Breast epithelium (tissue), 4 donors: ENCODE measurements around the gene DHH. TPM values are rescaled to one million over a fixed set of nuclear protein-coding genes. Genes with fewer than 3 reads are reported as not detected.

Experiments
- DNase-seq, 2 donors: peaks; one replicate each; pipeline ENCODE4 v3.0.0-alpha.2; 2019; ENCODE audit warnings: low spot score in 2 of 2
- H3K27ac ChIP-seq, 2 donors: fragments of 200-600 bp; sonication (generic) in 1 of 2; one replicate each; pipeline ENCODE4 v1.5.1; 2016 to 2019; ENCODE audit warnings: mild to moderate bottlenecking in 1 of 2
- H3K27me3 ChIP-seq, 2 donors: fragments of 200-600 bp; sonication (generic) in 1 of 2; one replicate each; pipeline versions ENCODE4 v1.5.1 to v1.6.0; 2017 to 2019; ENCODE audit warnings: control low read depth in 1 of 2, mild to moderate bottlenecking in 1 of 2
- H3K36me3 ChIP-seq: fragments of 200-600 bp; one replicate; pipeline ENCODE4 v1.5.1; 2019
- H3K4me1 ChIP-seq, 2 donors: fragments of 200-600 bp; sonication (generic); one replicate each; pipeline ENCODE4 v1.5.1; 2016 to 2019; ENCODE audit warnings: control low read depth in 1 of 2
- H3K4me3 ChIP-seq, 3 donors: fragments of 200-600 bp; sonication (generic); 1 replicate in 2 of 3; 2 replicates in 1 of 3; pipeline ENCODE4 v1.5.1; 2016 to 2019; ENCODE audit warnings: mild to moderate bottlenecking in 3 of 3, moderate library complexity in 2 of 3
- H3K9me3 ChIP-seq, 2 donors: fragments of 200-600 bp; sonication (generic) in 1 of 2; one replicate each; pipeline ENCODE4 v1.5.1; 2016 to 2019; ENCODE audit warnings: control low read depth in 1 of 2
- POLR2A ChIP-seq: fragments of 450-650 bp; IDR thresholded peaks from one replicate; pipeline ENCODE4 v1.6.1; 2016; ENCODE audit warnings: antibody characterized with exemption, mild to moderate bottlenecking, moderate library complexity
- POLR2AphosphoS5 ChIP-seq, 3 donors: sonication (generic); formaldehyde crosslinking; IDR thresholded peaks; one replicate each; pipeline ENCODE4 v1.6.1; 2017; ENCODE audit warnings: antibody characterized with exemption in 3 of 3
- intact Hi-C: fragments of 100-400 bp; cut with DNase I; formaldehyde crosslinking; loops from one replicate; pipeline ENCODE4 v1.15.1; 2023; ENCODE audit warnings: low total_unique reads
- total RNA-seq, 3 donors: library from RNA; depleted of rRNA; stranded (reverse); fragments of >200 nt; gene quantifications; one replicate each; pipeline ENCODE4 v1.1.0, GENCODE V29; 2016
- TF ChIP-seq, protein P1 (sequence below), 3 donors: fragments of 450-650 bp; IDR thresholded peaks; one replicate each; pipeline ENCODE4 v1.5.1; 2016 to 2017; ENCODE audit warnings: antibody characterized with exemption in 3 of 3, mild to moderate bottlenecking in 3 of 3, moderate library complexity in 3 of 3

The DHH gene
- total RNA-seq, 3 donors from 2014 or later, result 0.29 to 1.6 (median 1.4) TPM

DNA sequence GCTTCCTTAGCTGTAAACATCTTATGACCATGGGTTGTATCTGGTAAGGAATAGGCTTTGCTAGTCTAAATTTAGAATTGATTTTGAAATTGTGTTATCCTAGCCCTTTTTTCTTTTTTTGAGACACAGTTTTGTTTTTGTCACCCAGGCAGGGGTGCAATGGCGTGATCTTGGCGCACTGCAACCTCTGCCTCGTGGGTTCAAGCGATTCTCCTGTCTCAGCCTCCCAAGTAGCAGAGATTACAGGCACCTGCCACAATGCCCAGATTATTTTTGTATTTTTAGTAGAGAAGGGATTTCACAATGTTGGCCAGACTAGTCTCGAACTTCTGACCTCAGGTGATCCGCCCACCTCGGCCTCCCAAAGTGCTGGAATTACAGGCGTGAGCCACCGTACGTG, 39.0 kb upstream of the DHH start:
- no peaks in the 10 kb centered on the region for H3K27me3 ChIP-seq
- H3K4me3 ChIP-seq, result no peak overlapping the region
- H3K4me1 ChIP-seq, result peaks cover 5 to 9% of the 10 kb centered on the region in 2 donors
- H3K36me3 ChIP-seq, result no peaks in the 10 kb centered on the region
- peak overlapping the region; percentile 59 to 98 for H3K27ac ChIP-seq
- DNase-seq, result no peak
- intact Hi-C loops, result no loop called here
- TF ChIP-seq POLR2AphosphoS5 (IDR thresholded peaks at IDR 0.05) (no peak), POLR2A (no peak)
- TF ChIP-seq, protein P1, sequence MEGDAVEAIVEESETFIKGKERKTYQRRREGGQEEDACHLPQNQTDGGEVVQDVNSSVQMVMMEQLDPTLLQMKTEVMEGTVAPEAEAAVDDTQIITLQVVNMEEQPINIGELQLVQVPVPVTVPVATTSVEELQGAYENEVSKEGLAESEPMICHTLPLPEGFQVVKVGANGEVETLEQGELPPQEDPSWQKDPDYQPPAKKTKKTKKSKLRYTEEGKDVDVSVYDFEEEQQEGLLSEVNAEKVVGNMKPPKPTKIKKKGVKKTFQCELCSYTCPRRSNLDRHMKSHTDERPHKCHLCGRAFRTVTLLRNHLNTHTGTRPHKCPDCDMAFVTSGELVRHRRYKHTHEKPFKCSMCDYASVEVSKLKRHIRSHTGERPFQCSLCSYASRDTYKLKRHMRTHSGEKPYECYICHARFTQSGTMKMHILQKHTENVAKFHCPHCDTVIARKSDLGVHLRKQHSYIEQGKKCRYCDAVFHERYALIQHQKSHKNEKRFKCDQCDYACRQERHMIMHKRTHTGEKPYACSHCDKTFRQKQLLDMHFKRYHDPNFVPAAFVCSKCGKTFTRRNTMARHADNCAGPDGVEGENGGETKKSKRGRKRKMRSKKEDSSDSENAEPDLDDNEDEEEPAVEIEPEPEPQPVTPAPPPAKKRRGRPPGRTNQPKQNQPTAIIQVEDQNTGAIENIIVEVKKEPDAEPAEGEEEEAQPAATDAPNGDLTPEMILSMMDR (IDR thresholded peaks at IDR 0.05), result no peak
- no peaks in the 10 kb centered on the region for H3K9me3 ChIP-seq

DNA sequence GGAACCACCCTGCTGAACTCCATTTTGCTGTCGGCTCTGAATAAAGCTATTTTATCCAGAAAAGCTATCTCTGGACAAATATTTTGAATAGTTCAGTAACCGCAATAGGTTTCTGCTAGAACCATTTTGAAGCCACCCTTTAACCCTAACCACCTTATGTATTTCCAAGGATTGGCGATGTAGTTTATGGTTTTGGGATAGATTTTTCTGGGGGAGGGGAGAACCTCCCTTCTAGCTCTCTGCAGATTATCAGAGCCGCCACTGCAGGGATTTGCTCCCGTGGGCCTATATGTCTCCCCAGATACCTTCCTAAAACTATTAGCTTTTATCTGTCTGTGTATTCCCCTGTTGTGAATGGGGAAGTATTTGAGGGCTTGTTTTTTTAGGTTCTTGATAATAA, 38.4 kb upstream of the DHH start:
- intact Hi-C loops, result no loop called here
- TF ChIP-seq, protein P1 (IDR thresholded peaks at IDR 0.05), result no peak
- TF ChIP-seq POLR2A (no peak), POLR2AphosphoS5 (IDR thresholded peaks at IDR 0.05) (no peak)
- H3K9me3 ChIP-seq, result no peaks in the 10 kb centered on the region
- H3K27ac ChIP-seq, result peak overlapping the region; percentile 98 to 100
- no peak for DNase-seq
- H3K27me3 ChIP-seq, result no peaks in the 10 kb centered on the region
- H3K4me1 ChIP-seq, result peaks cover 5 to 9% of the 10 kb centered on the region in 2 donors
- H3K36me3 ChIP-seq, result no peaks in the 10 kb centered on the region
- H3K4me3 ChIP-seq, result peak overlapping the region in 2 of 3 donors; percentile 7 to 100

DNA sequence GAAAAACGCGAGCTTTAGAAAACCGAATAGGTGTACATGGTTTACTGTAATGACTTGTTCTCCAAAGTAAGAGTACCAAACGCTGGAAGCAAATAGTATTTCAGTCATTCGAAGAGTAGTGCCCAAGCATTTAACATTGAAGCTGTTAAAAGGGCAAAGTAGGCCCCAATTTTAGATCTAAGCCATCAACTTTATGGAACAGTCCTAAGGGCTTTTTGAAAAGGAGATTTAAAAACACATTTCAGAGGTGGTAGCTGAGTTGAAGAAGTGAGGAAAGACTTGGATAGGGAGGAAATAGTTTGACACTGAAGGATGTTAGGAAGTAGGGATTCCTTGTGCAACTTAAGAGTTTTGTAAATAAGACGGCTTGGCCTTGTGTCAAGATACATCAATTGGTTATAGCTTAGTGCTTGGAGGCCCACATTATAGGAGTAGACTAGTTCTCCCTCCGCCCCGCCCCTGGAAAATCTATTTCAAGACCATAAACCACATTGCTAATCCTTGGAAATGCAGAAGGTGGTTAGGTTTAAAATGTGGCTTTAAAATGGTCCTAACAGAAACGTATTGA, 37.4 kb upstream of the DHH start:
- Histone ChIP-seq H3K4me3 (peak overlapping the region; percentile 96 to 100 (median 97)), H3K4me1 (peaks cover 5 to 9% of the 10 kb centered on the region in 2 donors), H3K27ac (peak overlapping the region; percentile 98 to 100), H3K36me3 (no peaks in the 10 kb centered on the region), H3K27me3 (no peaks in the 10 kb centered on the region), H3K9me3 (no peaks in the 10 kb centered on the region)
- TF ChIP-seq POLR2A, result no peak
- TF ChIP-seq, protein P1 (IDR thresholded peaks at IDR 0.05), result no peak
- TF ChIP-seq POLR2AphosphoS5 (IDR thresholded peaks at IDR 0.05), result no peak
- intact Hi-C loops, result loop anchor here (2.0 kb wide), 1 partner anchor 103 kb away; no protein-coding TSS in a partner anchor
- no peak for DNase-seq

DNA sequence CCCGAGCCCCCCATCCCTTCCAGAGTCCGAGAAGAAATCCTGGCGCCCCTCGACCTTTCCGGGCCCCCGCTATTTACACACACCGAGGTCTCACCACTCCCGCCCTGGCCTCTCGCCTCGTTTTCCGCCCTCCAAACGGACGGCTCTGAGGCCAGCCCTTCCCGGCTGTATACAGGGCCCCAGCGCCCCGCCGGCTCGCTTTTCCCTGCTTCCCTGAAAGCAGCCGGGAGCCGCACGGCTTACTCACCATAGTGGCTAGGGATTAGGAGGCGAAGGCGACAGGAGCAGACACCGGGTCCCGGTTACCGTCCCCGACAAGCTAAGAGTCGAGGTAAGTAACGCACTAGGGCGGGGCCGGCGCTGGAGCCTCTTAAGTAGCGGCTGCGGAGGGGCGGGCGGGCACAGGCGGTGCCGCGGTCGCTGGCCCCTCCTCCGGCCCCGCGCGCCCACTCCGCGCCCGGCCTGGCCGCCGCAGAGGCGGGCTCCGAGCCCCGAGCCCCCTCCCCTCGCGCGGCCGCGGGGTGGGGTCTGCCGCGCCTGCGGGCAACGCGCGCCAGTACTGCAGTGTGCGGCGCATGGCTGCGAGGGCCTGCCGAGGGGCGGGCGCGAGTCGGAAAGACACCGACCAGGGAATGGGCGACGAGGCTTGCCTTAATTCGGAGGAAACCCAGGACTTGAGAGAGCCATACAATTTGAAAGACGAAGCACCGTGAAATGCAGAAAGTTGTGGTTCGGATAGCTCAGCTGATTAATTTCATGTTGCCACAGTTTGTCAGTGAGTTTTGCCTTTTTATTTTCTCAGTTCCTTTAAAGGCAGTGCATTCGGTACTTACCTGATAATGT, 36.7 kb upstream of the DHH start, which contains the start of gene TUBA1B:
Gene TUBA1B (minus strand): TSS at position 345 of the 843 bp plus-strand sequence. CDS start 95 bp downstream, at position 250.
- peak; percentile 83 to 91 for DNase-seq
- H3K27me3 ChIP-seq, result no peaks in the 10 kb centered on the region
- TF ChIP-seq POLR2A, result peak; percentile 82
- TF ChIP-seq POLR2AphosphoS5 (IDR thresholded peaks at IDR 0.05), result peak; percentile 87 to 98 (median 96)
- TF ChIP-seq, protein P1 (IDR thresholded peaks at IDR 0.05), result no peak
- intact Hi-C loops, result loop anchor here (2.0 kb wide), 1 partner anchor 104 kb away; no protein-coding TSS in a partner anchor
- no peaks in the 10 kb centered on the region for H3K36me3 ChIP-seq
- H3K4me3 ChIP-seq, result peak within 1 kb of the TSS; percentile 96 to 100 (median 97)
- H3K4me1 ChIP-seq, result peaks cover 5 to 9% of the 10 kb centered on the region in 2 donors
- peak within 1 kb of the TSS; percentile 98 to 100 for H3K27ac ChIP-seq
- no peaks in the 10 kb centered on the region for H3K9me3 ChIP-seq
